IgD-negative memory B cell (primary cell): Measurements from ENCODE around the gene GPC6. TPM values are rescaled to one million over a fixed set of nuclear protein-coding genes. Genes with fewer than 3 reads are reported as not detected.

Experiments
- H3K27ac Mint-ChIP-seq, 3 donors: one replicate each; pipeline ENCODE4 v1.8.0; 2020 to 2022; ENCODE audit warnings: mild to moderate bottlenecking in 3 of 3, mixed read lengths in 3 of 3, moderate library complexity in 1 of 3
- H3K27me3 Mint-ChIP-seq: one replicate; pipeline ENCODE4 v1.8.0; 2021; ENCODE audit warnings: mixed read lengths
- H3K36me3 Mint-ChIP-seq: one replicate; pipeline ENCODE4 v1.8.0; 2020; ENCODE audit warnings: mild to moderate bottlenecking, mixed read lengths
- H3K4me1 Mint-ChIP-seq, 3 donors: one replicate each; pipeline ENCODE4 v1.8.0; 2020 to 2022; ENCODE audit warnings: mixed read lengths in 3 of 3, mild to moderate bottlenecking in 1 of 3
- H3K4me3 Mint-ChIP-seq, 4 donors: one replicate each; pipeline ENCODE4 v1.8.0; 2020 to 2022; ENCODE audit warnings: mild to moderate bottlenecking in 4 of 4, mixed read lengths in 4 of 4, moderate library complexity in 3 of 4
- H3K9me3 Mint-ChIP-seq, 3 donors: one replicate each; pipeline ENCODE4 v1.8.0; 2020 to 2021; ENCODE audit warnings: mixed read lengths in 3 of 3, mild to moderate bottlenecking in 1 of 3
- polyA plus RNA-seq: library from polyadenylated mRNA; unstranded; fragments of 300-500 nt; fragmentation: Illumina TruSeq; gene quantifications from one replicate; pipeline ENCODE4 v1.2.3, GENCODE V29; 2021

Gene GPC6
- polyA plus RNA-seq, 1 donor from 2014 or later, result not detected

DNA sequence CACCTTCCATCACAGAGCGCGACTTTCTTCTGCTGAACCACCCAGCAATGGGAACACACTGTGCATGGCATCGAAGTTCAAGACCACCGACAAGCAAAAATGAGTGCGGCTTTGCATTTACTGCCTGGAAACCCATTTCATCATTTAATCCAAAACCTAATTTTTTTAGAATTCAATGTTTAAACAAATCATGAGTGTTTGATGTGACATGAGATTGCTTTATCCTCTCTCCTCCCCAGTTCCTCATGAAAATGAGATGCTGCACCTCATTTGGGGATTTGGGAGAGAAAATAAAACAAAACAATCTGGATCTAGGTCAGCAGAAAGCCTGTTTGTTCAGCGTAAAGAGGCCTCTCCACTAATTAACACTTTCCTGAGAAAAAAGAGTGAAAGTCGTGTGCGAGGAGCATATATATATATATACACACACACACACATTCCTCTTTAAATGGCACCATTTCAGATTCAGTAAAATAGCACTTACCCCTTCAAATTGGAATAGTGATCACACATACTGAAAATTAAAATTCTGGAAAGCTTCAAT lies 1126.6 kb downstream of the GPC6 start:
- peaks cover 4 to 5% (median 5%) of the 10 kb centered on the region in 3 donors for H3K4me1 Mint-ChIP-seq
- no peaks in the 10 kb centered on the region for H3K36me3 Mint-ChIP-seq
- H3K9me3 Mint-ChIP-seq, result no peaks in the 10 kb centered on the region
- peaks cover 1% of the 10 kb centered on the region for H3K27me3 Mint-ChIP-seq
- H3K27ac Mint-ChIP-seq, result no peak overlapping the region
- no peak overlapping the region for H3K4me3 Mint-ChIP-seq

DNA sequence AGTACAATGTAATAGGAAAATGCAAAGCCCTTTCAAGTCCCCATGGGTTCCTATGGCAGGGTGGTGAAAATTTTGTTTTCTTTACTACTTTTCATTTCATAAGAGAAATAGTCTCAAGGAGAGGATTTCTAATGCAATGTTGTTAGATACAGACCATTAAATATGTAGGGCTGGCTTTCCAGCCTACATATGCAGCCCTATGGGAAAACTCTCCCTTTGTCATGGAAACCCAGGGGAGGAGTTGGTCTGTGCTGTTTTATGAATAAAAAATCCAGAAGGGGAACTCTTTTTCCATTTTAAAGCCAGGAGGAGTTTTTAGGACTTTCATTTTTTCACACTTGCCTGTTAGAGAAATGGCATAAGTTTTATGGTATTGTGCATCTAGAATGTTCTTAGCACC lies 1133.3 kb downstream of the GPC6 start:
- H3K4me3 Mint-ChIP-seq, result no peak overlapping the region
- peaks cover 0 to 3% (median 2%) of the 10 kb centered on the region in 3 donors for H3K4me1 Mint-ChIP-seq
- H3K9me3 Mint-ChIP-seq, result no peaks in the 10 kb centered on the region
- H3K27ac Mint-ChIP-seq, result no peak overlapping the region
- H3K36me3 Mint-ChIP-seq, result no peaks in the 10 kb centered on the region
- no peaks in the 10 kb centered on the region for H3K27me3 Mint-ChIP-seq

GRCh38 chr13:94362411-94362909 lies 1135.9 kb downstream of the GPC6 start:
- H3K36me3 Mint-ChIP-seq, result no peaks in the 10 kb centered on the region
- H3K27ac Mint-ChIP-seq, result no peak overlapping the region
- peaks cover 2% of the 10 kb centered on the region for H3K27me3 Mint-ChIP-seq
- H3K4me1 Mint-ChIP-seq, result peaks cover 0 to 3% (median 0%) of the 10 kb centered on the region in 3 donors
- no peaks in the 10 kb centered on the region for H3K9me3 Mint-ChIP-seq
- no peak overlapping the region for H3K4me3 Mint-ChIP-seq

GRCh38 chr13:94366677-94367076 lies 1140.1 kb downstream of the GPC6 start:
- Mint-ChIP-seq H3K27ac (no peak overlapping the region), H3K4me3 (no peak overlapping the region), H3K36me3 (no peaks in the 10 kb centered on the region), H3K4me1 (peaks cover 0 to 3% (median 0%) of the 10 kb centered on the region in 3 donors), H3K27me3 (peaks cover 4% of the 10 kb centered on the region), H3K9me3 (no peaks in the 10 kb centered on the region)

- Mint-ChIP-seq H3K4me3 (no peak overlapping the region), H3K4me1 (no peaks in the 10 kb centered on the region), H3K36me3 (no peaks in the 10 kb centered on the region), H3K27ac (no peak overlapping the region), H3K9me3 (no peaks in the 10 kb centered on the region), H3K27me3 (peaks cover 4% of the 10 kb centered on the region)
Observed at GRCh38 chr13:94369972-94370436, 1143.4 kb downstream of the GPC6 start.

GRCh38 chr13:94371855-94372254 lies 1145.2 kb downstream of the GPC6 start:
- Mint-ChIP-seq H3K27ac (no peak overlapping the region), H3K4me3 (no peak overlapping the region), H3K9me3 (no peaks in the 10 kb centered on the region), H3K4me1 (no peaks in the 10 kb centered on the region), H3K27me3 (peaks cover 2% of the 10 kb centered on the region), H3K36me3 (no peaks in the 10 kb centered on the region)

DNA sequence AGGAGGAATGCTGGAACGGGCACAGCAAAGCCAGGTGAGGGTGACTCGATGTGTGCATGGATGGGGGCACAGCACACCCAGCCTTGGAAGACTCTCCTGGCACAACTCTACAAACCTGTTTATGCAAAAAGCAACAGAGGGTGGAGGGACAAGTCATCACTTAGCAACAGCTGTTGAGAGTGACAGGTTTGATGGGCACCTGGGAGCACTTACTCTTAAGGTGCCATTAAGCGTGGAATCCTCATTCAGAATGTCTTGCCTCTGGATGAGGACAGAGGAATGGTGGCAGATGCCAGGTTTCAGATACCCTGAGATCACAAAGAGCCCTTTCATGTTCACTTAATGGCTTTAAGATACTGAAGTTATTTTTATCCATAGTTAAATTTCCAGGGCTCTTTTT lies 1155.9 kb downstream of the GPC6 start:
- no peak overlapping the region for H3K4me3 Mint-ChIP-seq
- no peaks in the 10 kb centered on the region for H3K9me3 Mint-ChIP-seq
- H3K27ac Mint-ChIP-seq, result no peak overlapping the region
- H3K4me1 Mint-ChIP-seq, result peaks cover 0 to 2% (median 0%) of the 10 kb centered on the region in 3 donors
- peaks cover 3% of the 10 kb centered on the region for H3K27me3 Mint-ChIP-seq
- H3K36me3 Mint-ChIP-seq, result no peaks in the 10 kb centered on the region

GRCh38 chr13:94382960-94383359 lies 1156.4 kb downstream of the GPC6 start:
- no peak overlapping the region for H3K4me3 Mint-ChIP-seq
- peaks cover 0 to 2% (median 0%) of the 10 kb centered on the region in 3 donors for H3K4me1 Mint-ChIP-seq
- no peaks in the 10 kb centered on the region for H3K9me3 Mint-ChIP-seq
- no peaks in the 10 kb centered on the region for H3K36me3 Mint-ChIP-seq
- peaks cover 3% of the 10 kb centered on the region for H3K27me3 Mint-ChIP-seq
- H3K27ac Mint-ChIP-seq, result no peak overlapping the region

GRCh38 chr13:94384231-94384905 lies 1157.8 kb downstream of the GPC6 start:
- no peak overlapping the region for H3K4me3 Mint-ChIP-seq
- peaks cover 3% of the 10 kb centered on the region for H3K27me3 Mint-ChIP-seq
- H3K36me3 Mint-ChIP-seq, result no peaks in the 10 kb centered on the region
- H3K9me3 Mint-ChIP-seq, result no peaks in the 10 kb centered on the region
- no peak overlapping the region for H3K27ac Mint-ChIP-seq
- peaks cover 0 to 2% (median 0%) of the 10 kb centered on the region in 3 donors for H3K4me1 Mint-ChIP-seq

DNA sequence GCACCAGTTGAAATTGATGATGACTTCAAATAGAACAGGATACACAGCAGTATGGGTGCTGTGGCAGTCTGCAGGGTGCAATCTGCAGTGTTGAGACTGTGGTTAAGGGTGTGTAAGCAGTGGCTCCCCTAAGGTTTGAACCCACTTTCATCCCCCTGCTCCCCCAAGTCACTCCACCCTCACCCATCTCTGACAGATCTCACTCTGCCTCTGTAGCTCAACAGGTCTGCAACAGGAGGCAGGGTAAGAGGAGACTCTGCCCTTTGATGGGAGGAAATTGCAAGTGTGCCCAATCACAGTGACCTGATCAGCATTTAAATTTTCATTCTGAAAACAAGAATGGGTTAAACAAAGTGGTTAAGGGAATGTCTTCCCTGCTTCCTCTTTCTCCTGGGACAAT lies 1160.4 kb downstream of the GPC6 start:
- Mint-ChIP-seq H3K9me3 (no peaks in the 10 kb centered on the region), H3K4me3 (no peak overlapping the region), H3K36me3 (no peaks in the 10 kb centered on the region), H3K4me1 (peaks cover 0 to 2% (median 0%) of the 10 kb centered on the region in 3 donors), H3K27me3 (peaks cover 3% of the 10 kb centered on the region), H3K27ac (no peak overlapping the region)

- no peak overlapping the region for H3K4me3 Mint-ChIP-seq
- H3K9me3 Mint-ChIP-seq, result no peaks in the 10 kb centered on the region
- H3K27ac Mint-ChIP-seq, result no peak overlapping the region
- no peaks in the 10 kb centered on the region for H3K36me3 Mint-ChIP-seq
- H3K27me3 Mint-ChIP-seq, result peaks cover 4% of the 10 kb centered on the region
- H3K4me1 Mint-ChIP-seq, result peaks cover 0 to 2% (median 0%) of the 10 kb centered on the region in 3 donors
Observed at GRCh38 chr13:94389604-94390351, 1163.2 kb downstream of the GPC6 start.

DNA sequence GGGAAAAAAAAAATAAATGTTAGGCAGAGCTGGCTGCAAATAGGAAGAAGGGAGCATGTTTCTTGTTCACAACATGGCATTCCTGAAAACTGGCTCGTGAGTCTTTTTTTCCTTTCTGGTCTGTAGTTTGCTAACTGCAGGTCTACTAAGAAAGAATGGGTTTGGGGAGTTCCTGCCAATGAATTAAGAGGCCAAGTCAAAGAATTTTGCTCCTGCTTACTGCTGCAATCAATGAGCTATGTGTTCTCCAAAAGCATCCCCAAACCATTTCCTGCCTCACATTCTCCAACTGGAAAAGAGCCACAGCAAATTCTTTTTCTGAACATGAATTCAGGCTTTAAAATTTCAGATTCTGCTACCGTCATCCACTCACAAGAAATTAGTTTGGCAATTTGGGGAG lies 1164.3 kb downstream of the GPC6 start:
- Mint-ChIP-seq H3K9me3 (no peaks in the 10 kb centered on the region), H3K4me3 (no peak overlapping the region), H3K27ac (no peak overlapping the region), H3K4me1 (peaks cover 0 to 2% (median 0%) of the 10 kb centered on the region in 3 donors), H3K36me3 (no peaks in the 10 kb centered on the region), H3K27me3 (peaks cover 3% of the 10 kb centered on the region)

DNA sequence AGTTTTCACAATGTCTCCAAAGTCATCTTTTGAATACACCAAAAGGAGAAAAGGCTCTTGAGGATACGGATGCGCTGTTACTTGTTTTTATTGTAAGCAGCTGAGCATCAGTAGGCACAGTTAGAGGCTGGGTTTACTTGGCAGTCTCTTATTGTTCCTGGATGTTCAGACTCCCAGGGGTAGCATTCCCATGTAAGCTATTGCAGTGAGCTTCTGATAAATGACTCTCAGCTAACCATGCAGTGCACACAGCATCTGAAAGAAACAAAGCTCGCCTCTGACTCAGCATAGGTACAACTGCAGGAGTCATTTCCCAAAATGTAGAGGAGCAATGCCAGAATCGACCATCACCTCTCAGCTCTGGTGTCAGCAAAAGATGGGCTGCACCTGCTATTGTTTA lies 1168.1 kb downstream of the GPC6 start:
- Mint-ChIP-seq H3K27me3 (peaks cover 3% of the 10 kb centered on the region), H3K4me3 (no peak overlapping the region)

DNA sequence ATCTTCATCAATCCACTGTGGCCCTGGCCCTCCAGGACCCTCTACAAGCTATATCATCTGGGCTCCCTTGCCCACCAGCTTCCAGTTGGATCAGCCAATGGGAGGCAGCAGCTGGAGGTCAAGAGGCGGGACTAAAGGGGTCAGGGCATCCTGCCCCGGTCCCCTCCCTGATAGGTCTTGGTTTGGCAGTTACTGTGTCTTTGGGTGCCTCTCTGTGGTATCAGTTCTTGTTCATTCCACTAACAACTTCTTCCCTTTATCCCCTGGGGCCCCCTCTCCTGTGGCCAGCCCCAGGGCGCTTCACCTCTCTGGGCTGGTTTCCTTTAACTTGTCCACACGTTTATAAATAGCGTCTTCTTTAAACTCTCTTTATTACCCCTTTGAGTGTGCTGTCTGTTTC lies 1169.3 kb downstream of the GPC6 start:
- Mint-ChIP-seq H3K36me3 (no peaks in the 10 kb centered on the region), H3K27ac (no peak overlapping the region), H3K4me3 (no peak overlapping the region), H3K27me3 (peaks cover 3% of the 10 kb centered on the region), H3K9me3 (peaks cover 0 to 2% (median 0%) of the 10 kb centered on the region in 3 donors), H3K4me1 (no peaks in the 10 kb centered on the region)

More for the DNA sequence above, 1168.1 kb downstream of the GPC6 start:
- no peak overlapping the region for H3K27ac Mint-ChIP-seq
- H3K9me3 Mint-ChIP-seq, result peaks cover 0 to 2% (median 0%) of the 10 kb centered on the region in 3 donors
- no peaks in the 10 kb centered on the region for H3K4me1 Mint-ChIP-seq
- H3K36me3 Mint-ChIP-seq, result no peaks in the 10 kb centered on the region

- Mint-ChIP-seq H3K36me3 (no peaks in the 10 kb centered on the region), H3K27me3 (no peaks in the 10 kb centered on the region), H3K4me1 (no peaks in the 10 kb centered on the region), H3K4me3 (no peak overlapping the region), H3K27ac (no peak overlapping the region), H3K9me3 (peaks cover 0 to 2% (median 2%) of the 10 kb centered on the region in 3 donors)
Observed at GRCh38 chr13:94399812-94400211, 1173.2 kb downstream of the GPC6 start.
